ENCODE results near the gene TBC1D8.

Gene TBC1D8

DNA sequence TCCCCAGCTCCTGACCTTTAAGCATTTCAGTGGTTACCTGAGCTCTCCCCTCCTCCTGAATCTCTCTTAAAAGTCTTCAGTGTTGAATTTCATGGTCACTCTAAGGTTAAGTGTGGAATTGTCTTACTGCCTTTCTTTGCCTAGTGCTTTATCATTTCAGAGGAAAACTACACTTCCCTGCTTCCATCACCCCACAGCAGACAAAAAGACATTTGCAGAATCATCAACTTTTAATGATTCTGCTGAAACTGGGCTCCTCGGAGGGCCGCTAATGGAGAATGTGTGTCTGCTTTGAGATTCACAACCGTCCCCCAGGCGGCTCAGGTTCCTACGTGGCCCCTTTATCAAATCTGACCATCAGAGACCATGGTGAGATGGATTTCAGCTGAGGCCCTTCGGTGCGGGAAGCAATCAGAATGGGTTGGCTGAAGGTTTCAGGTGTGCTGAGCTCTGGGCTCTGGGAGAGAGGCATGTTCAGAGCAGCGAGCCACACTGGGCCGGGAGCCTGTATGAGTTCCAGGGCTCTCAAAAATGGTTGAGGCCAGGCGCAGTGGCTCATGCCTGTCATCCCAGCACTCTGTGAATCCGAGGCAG, 41.9 kb upstream of the TBC1D8 start:
- TF ChIP-seq CTCF (IDR thresholded peaks at IDR 0.05; ENCODE audit: low read depth, low read length): no peak
- no peak overlapping the region for H3K4me3 ChIP-seq (ENCODE audit: low read depth, low read length)
- in situ Hi-C loops (cut with HindIII; ENCODE audit: low sequenced_read_pairs): no loop called here
- DNase-seq (ENCODE audit: low read depth, low spot score): no peak

- H3K4me3 ChIP-seq (ENCODE audit: low read depth, low read length): no peak overlapping the region
- DNase-seq (ENCODE audit: low read depth, low spot score): no peak
- no peak for TF ChIP-seq CTCF (IDR thresholded peaks at IDR 0.05; ENCODE audit: low read depth, low read length)
- in situ Hi-C loops (cut with HindIII; ENCODE audit: low sequenced_read_pairs): no loop called here
These were observed 39.8 kb upstream of the TBC1D8 start for GRCh38 chr2:101190747-101191516.

GRCh38 chr2:101188683-101189405, 37.7 kb upstream of the TBC1D8 start:
- peak; percentile 75 for TF ChIP-seq CTCF (IDR thresholded peaks at IDR 0.05; ENCODE audit: low read depth, low read length)
- H3K4me3 ChIP-seq (ENCODE audit: low read depth, low read length): no peak overlapping the region
- peak; percentile 26 for DNase-seq (ENCODE audit: low read depth, low spot score)
- in situ Hi-C loops (cut with HindIII; ENCODE audit: low sequenced_read_pairs): no loop called here

GRCh38 chr2:101187131-101187530, 35.9 kb upstream of the TBC1D8 start:
- in situ Hi-C loops (cut with HindIII; ENCODE audit: low sequenced_read_pairs): no loop called here
- DNase-seq (ENCODE audit: low read depth, low spot score): no peak
- no peak for TF ChIP-seq CTCF (IDR thresholded peaks at IDR 0.05; ENCODE audit: low read depth, low read length)
- H3K4me3 ChIP-seq (ENCODE audit: low read depth, low read length): no peak overlapping the region

DNA sequence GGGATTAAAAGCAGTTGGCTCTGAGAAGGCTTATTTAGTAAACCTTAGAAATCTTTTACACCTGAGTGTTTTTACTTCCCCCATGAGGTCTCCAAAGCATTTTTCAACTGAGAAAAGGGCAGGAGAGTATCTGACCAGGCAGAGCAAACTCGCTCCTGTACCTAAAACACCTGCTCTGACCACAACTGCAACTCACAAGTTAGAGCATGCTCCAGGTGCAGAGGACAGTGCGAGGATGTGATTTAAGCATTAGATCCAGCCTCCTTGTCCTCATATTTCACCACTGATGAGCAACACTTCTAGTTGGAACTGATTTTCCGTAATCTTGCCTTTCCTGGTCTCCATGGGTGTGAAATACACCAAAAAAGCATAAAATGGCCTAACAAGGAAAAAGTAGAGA, 34.5 kb upstream of the TBC1D8 start:
- H3K4me3 ChIP-seq (ENCODE audit: low read depth, low read length): no peak overlapping the region
- DNase-seq (ENCODE audit: low read depth, low spot score): no peak
- no peak for TF ChIP-seq CTCF (IDR thresholded peaks at IDR 0.05; ENCODE audit: low read depth, low read length)
- in situ Hi-C loops (cut with HindIII; ENCODE audit: low sequenced_read_pairs): no loop called here

DNA sequence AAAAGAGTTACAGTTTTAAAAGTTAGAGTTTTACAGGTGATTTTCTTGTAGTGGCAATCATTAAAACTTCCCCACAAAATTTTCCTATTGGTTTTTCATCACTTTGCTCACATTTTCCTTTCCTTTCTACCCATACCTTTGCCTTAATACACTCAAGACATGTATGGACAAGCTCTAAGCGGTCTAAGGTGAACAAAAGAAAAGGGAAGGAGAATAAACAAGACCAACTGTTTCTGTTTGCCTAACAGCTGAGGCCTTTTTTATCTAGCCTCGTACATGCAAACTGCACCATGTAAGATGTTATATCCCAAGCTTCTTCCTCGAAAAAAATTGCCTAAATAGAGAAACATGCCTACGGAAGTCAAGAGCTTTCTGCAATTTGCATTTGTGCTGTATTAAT, 33.9 kb upstream of the TBC1D8 start:
- H3K4me3 ChIP-seq (ENCODE audit: low read depth, low read length): no peak overlapping the region
- in situ Hi-C loops (cut with HindIII; ENCODE audit: low sequenced_read_pairs): no loop called here
- no peak for TF ChIP-seq CTCF (IDR thresholded peaks at IDR 0.05; ENCODE audit: low read depth, low read length)
- DNase-seq (ENCODE audit: low read depth, low spot score): no peak

All from astrocyte of the spinal cord (primary cell).